HuH-7 (cell line): Measurements from ENCODE around the gene ORMDL2.
"Not testable (repeated sequence)": the region's sequence is repeated elsewhere in the genome, so short reads cannot be mapped to it uniquely, and the experiment has no call there.

Experiments used
- DNase-seq: peaks from one replicate; pipeline ENCODE4 v3.0.0; 2011; ENCODE audit warnings: low spot score

The ORMDL2 gene

DNA sequence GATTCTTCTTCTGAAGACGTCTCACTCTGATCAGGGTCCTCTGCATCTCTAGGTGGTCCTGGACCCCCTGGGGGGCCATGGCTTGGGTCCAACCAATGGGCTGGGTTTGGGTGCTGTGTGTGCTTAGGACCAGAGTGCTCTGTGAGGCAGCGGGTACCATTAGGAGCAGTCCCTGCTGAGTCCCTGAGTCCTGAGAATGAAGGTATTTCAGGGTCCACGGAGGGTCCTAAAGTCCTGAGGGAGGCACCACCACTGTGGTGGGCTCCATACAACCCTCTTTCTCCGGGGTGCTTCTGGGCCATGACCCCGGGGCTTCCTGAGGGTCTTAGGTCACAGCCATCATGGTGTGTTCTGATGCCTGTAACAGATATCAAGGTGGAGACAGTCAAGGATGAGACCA lies 10.5 kb downstream of the ORMDL2 start:
- no peak for DNase-seq

- DNase-seq: peak; percentile 40
Measured at GRCh38 chr12:55829967-55830600, 12.2 kb downstream of the ORMDL2 start.

GRCh38 chr12:55830601-55831446 lies 13.0 kb downstream of the ORMDL2 start:
- DNase-seq: no peak

DNA sequence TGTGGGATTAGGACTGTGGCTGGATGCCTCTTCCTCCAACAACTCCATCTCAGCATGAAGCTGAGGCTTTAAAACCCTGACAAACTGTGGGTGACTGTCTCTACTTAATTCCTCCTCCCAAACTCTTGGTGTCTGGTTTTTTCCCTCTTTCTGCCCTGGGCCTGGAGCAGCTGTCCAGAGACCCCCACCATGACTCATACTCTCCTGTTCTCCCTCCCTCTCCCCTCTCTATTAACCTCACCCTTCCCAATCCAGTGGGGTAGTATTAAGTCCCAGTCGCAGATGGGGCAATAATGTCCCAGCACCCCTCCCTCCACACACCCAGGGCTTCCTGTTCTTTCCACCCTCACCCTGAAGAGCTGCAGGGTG lies 13.6 kb downstream of the ORMDL2 start:
- DNase-seq: no peak

DNA sequence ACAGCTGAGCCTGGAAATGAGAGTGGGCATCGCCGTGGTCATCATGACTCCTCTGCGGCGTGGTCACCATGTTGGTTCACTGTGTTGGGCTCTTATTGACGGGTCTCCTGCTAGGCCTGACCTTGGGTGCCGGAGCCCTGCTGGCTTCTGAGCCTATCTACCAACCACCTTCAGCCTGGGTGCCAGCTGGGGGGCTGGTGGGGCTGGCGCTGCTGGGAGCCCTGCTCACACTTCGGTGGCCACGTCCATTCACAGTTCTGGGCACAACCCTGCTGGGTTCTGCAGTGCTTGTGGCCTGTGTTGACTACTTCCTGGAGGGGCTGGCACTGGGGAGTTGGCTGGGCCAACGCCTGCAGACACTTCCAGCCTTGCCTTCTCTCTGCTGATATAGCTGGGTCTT lies 15.2 kb downstream of the ORMDL2 start:
- no peak for DNase-seq

GRCh38 chr12:55834400-55834799 lies 16.6 kb downstream of the ORMDL2 start:
- not testable (repeated sequence) for DNase-seq

GRCh38 chr12:55838361-55838760 lies 20.5 kb downstream of the ORMDL2 start:
- no peak for DNase-seq

- DNase-seq: no peak
Measured at GRCh38 chr12:55839345-55840140, 21.7 kb downstream of the ORMDL2 start.

GRCh38 chr12:55840581-55841351 lies 22.9 kb downstream of the ORMDL2 start:
- no peak for DNase-seq

- DNase-seq: no peak
Measured at GRCh38 chr12:55842681-55843429, 25.0 kb downstream of the ORMDL2 start, which contains the start of gene MMP19. MMP19 (minus strand) TSS chr12:55842936; CDS start chr12:55842830, 106 bp downstream.

GRCh38 chr12:55843431-55843830 lies 25.6 kb downstream of the ORMDL2 start:
- no peak for DNase-seq

DNA sequence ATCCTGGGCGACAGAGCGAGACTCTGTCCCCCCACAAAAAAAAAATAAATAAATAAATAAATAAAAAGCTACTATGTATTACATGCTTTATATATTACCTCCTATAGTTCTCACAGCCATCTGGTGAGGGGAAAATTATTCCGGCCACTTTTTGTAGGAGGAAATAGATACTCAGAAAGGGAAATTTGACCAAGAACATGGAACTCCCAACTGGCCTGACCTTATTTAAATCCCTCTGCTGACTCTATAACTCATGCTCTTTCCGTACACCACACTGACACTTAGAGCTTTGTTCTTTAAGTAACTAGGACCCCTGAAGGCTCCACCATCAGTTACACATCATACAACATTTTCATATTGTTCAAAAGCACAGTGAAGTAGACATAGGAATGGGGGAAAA lies 27.1 kb downstream of the ORMDL2 start:
- DNase-seq: no peak

- DNase-seq: no peak
Measured at GRCh38 chr12:55845361-55845760, 27.5 kb downstream of the ORMDL2 start.

- DNase-seq: no peak
Measured at GRCh38 chr12:55845785-55846496, 28.1 kb downstream of the ORMDL2 start.

DNA sequence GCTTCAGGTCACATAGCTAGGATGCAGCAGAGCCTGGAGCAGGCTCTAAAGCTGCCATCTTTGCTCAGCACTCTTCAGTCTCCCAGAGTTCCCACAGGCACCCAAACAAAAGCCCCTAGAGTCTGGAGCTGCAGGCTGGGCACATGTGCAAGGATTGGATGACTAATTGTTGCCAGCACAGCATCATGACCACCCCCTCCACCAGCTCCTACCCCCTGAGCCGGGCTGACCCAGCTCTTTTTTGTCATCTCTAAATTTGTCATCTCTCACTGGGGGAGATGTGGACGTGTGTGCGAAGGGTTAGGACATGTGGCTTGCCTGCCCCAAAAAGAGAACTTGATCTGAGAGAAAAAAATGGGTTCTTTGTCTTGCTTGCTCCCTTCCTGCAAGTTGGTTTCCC lies 29.2 kb downstream of the ORMDL2 start:
- no peak for DNase-seq

- no peak for DNase-seq
Measured at GRCh38 chr12:55847603-55848291, 29.9 kb downstream of the ORMDL2 start.

DNA sequence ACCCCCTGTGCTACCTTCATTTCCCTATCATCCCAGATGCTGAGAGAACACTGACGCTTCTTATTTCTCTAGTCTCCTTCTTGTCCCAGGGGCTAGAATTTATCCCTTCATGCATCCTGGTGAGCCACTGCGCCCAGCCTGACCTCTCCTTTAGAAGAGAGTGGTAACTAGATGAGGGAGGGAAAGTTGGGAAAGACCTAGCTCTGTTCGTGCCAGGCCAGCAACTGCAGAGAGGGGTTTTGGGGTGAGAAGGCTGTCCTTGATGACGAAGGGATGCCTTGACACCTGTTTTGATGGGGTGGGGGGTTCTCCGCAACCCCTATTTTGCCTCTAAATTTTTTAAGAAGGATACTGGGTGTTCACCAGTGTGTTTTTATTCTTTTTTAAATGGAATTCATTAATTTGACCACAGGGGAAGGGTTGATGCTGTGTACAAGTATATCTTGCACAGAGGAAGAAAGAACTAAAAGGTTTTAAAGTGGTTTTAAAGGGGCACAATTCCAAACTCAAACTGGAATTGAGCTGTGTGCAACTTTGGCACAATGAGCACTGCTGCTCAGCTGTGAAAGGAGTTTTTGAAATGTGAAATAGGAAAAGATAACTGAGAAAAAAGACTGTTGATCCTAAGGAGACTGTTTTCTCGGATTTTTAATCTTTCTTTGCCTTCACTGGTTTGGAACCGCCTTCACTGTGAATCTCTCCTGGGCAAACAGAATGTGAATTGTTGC lies 31.9 kb downstream of the ORMDL2 start:
- no peak for DNase-seq

DNA sequence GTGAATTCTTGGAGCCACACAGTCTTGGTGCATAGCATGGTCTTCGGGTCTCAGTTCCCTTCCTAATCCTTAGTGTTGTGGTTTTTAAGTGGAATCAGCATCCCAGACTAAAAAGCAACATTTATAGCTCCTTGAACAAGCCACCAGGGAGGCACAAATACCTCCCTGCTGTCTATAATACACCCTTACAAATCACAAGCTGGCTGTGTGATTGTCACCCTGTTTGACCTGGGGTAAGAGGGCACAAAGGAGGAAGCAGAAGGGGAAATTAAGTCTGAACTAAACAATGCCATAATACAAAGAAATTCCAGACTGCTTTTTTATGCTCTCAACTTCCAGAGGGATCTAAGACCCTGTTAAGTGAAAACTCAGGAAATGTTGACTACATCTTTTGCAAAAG lies 32.6 kb downstream of the ORMDL2 start:
- DNase-seq: no peak

DNA sequence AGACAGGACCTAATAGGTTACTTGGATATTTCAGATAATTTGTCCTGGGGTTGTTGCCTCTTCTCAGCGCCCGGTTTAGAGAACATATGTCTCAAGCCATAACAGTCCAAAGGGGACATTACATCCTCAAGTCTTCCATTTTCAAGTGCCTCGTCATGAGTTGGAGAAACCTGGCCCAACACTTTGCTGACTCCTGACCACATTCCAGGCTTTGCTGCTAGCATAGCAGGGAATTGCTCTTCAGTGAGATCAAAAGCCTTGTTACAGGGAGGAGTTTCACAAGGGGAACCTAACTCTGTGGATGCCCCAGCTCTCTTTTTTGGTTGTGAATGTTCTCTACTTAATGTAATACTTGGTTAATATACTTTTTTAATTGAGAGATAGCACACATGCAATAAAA lies 33.1 kb downstream of the ORMDL2 start:
- DNase-seq: no peak
